AG04449 (cell line): ENCODE results near the gene PKNOX1.
A peak's percentile ranks its signal among the peaks of the same experiment; 100 is the strongest.
"Not testable (repeated sequence)": the region's sequence is repeated elsewhere in the genome, so short reads cannot be mapped to it uniquely, and the experiment has no call there.

Experiments
- CTCF ChIA-PET: fragments of 350-600 bp; formaldehyde crosslinking; extraction: SDS; loops from one replicate; lab custom pipeline; 2021; ENCODE audit warnings: antibody characterized with exemption; lab: Yijun Ruan, JAX
- POLR2A ChIA-PET: fragments of 400-600, 350-600 bp; formaldehyde crosslinking; extraction: SDS; loops from one replicate; lab custom pipeline; 2020; ENCODE audit warnings: antibody characterized with exemption, inconsistent platforms; lab: Yijun Ruan, JAX
- DNase-seq: peaks from one replicate; pipeline ENCODE4 v3.0.0-alpha.2; 2010; ENCODE audit warnings: low read depth, low spot score
- H3K4me3 ChIP-seq: 2 replicates; pipeline ENCODE4 v1.5.1; 2011; ENCODE audit warnings: low read depth, mild to moderate bottlenecking, control low read depth, low read length
- CTCF ChIP-seq: IDR thresholded peaks from one replicate; pipeline ENCODE4 v1.5.1; 2011; ENCODE audit warnings: mild to moderate bottlenecking, moderate library complexity, low read length, control low read depth, inconsistent platforms; ENCODE audit not compliant: insufficient read depth; ENCODE audit errors: missing control alignments

The PKNOX1 gene

DNA sequence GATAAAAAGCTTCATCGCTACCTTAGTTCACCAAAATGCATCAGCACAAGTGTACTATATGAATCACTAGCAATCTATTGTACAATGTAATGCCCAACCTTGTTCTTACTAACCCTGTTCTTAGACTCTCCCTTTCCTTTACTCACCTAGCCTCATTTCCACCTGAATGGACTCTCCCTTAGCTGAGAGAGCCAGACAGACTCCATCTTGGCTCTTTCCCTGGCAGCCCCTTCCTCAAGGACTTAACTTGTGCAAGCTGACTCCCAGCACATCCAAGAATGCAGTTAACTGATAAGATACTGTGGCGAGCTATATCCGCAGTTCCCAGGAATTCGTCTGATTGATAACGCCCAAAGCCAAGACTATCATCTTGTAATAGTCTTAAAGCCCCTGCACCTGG lies 38.0 kb upstream of the PKNOX1 start:
- POLR2A ChIA-PET, DNase-seq, CTCF ChIA-PET, H3K4me3 ChIP-seq: not testable (repeated sequence)

GRCh38 chr21:42937034-42937940 lies 37.1 kb upstream of the PKNOX1 start:
- DNase-seq, CTCF ChIA-PET, H3K4me3 ChIP-seq, POLR2A ChIA-PET: not testable (repeated sequence)

DNA sequence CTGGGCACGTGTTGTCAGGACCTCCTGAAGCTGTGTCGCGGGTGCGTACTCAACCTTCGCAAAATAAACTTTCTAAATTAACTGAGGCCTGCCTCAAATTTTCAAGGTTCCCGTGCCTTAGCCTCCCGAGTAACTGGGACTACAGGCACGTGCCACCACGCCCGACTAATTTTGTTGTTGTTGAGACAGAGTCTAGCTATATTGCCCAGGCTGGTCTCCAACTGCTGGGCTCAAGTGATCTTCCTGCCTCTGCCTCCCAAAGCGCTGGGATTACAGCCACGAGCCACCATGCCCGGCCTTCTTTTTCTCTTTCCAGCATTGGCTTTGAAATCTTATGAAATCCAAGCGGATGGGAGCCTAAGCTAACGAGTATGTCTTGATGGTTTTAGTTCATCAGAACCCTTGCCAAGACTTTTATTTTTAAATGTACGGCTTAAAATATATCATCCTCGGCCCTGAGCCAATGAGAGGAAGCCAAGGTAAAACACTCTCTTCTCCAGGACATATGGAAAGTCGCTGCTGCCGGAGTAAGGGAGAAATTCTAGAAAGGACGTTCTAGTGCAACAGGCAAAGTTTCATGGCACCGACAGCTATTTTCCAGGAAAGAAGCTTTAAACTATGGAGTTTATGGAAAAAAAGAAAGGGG lies 36.3 kb upstream of the PKNOX1 start:
- DNase-seq: no peak
- no peak overlapping the region for H3K4me3 ChIP-seq
- ChIA-PET CTCF (interaction anchor here (0.9 kb wide), 1 partner anchor 14 kb away, joined by 3 read pairs; no protein-coding TSS in a partner anchor), POLR2A (no interaction called here)
- TF ChIP-seq CTCF: no peak

DNA sequence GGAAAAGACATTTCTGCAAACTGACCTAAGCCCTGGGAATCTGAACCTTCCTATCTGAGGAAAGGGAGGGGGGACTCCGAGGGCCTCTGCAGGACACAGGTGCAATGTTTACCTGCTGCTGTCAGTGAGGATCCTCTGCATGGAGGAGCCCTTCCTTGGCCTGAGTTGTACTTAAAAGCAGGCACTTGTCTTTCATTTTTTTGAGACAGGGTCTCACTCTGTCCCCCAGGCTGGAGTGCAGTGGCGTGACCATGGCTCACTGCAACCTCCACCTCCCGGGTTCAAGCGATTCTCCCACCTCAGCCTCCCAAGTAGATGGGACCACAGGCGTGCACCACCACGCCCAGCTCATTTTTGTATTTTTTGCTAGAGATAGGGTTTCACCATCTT lies 35.8 kb upstream of the PKNOX1 start:
- POLR2A ChIA-PET, DNase-seq, H3K4me3 ChIP-seq: not testable (repeated sequence)
- CTCF ChIA-PET: interaction anchor here (0.9 kb wide), 1 partner anchor 15 kb away, joined by 3 read pairs; no protein-coding TSS in a partner anchor

- TF ChIP-seq CTCF: no peak
- DNase-seq: peak; percentile 82
- ChIA-PET POLR2A (no interaction called here), CTCF (no interaction called here)
- peak overlapping the region; percentile 23 for H3K4me3 ChIP-seq
Observed at GRCh38 chr21:42939582-42940413, 34.6 kb upstream of the PKNOX1 start.

- no peak overlapping the region for H3K4me3 ChIP-seq
- CTCF ChIA-PET: no interaction called here
- POLR2A ChIA-PET: no interaction called here
- TF ChIP-seq CTCF: no peak
- no peak for DNase-seq
Observed at GRCh38 chr21:42941696-42942085, 32.7 kb upstream of the PKNOX1 start.

GRCh38 chr21:42942244-42942643 lies 32.1 kb upstream of the PKNOX1 start:
- DNase-seq: no peak
- ChIA-PET CTCF (no interaction called here), POLR2A (no interaction called here)
- no peak overlapping the region for H3K4me3 ChIP-seq
- no peak for TF ChIP-seq CTCF

DNA sequence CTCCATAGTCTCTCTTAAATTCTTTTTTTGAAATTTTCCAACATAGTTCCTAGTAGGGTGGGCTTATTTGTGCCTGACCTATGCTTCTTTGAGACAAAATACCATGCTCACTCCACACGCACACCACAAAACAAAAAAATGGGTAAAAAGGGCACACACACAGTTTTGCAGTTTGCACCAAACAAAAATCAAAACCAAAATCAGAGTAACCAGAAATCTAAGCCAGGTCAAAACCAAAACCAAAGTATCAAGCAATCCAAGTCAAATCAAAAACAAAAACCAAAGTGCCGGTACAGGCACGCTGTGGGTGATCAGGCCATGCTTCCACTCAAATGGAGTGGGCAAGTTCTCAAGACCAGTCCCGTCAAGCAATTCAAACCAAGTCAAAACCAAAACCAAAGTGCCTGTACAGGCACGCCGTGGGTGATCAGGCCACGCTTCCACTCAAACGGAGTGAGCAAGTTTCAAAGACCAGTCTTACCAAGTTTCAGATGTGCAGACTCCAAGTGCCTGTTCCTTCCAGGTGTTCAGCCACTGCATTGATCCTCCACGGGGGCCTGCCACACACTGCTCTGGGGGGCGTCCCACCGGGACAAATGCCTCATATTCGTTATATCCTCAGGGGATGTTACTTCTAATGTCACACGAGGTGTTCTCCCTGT lies 25.1 kb upstream of the PKNOX1 start:
- POLR2A ChIA-PET: not testable (repeated sequence)

GRCh38 chr21:42951193-42951592 lies 23.2 kb upstream of the PKNOX1 start:
- POLR2A ChIA-PET, H3K4me3 ChIP-seq, CTCF ChIA-PET, DNase-seq: not testable (repeated sequence)

More for the DNA sequence above, 25.1 kb upstream of the PKNOX1 start:
- H3K4me3 ChIP-seq, CTCF ChIA-PET, DNase-seq: not testable (repeated sequence)
